ENCODE measurements around the gene MIEN1. TPM values are rescaled to one million over a fixed set of nuclear protein-coding genes. Genes with fewer than 3 reads are reported as not detected.
"Not testable (repeated sequence)": the region's sequence is repeated elsewhere in the genome, so short reads cannot be mapped to it uniquely, and the experiment has no call there.

The MIEN1 gene, protein sequence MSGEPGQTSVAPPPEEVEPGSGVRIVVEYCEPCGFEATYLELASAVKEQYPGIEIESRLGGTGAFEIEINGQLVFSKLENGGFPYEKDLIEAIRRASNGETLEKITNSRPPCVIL
- total RNA-seq, result 10 to 100 TPM; 36.9 to 41.8 TPM
- total RNA-seq, result 19.8 to 29.0 reads per million in 2 donors

DNA sequence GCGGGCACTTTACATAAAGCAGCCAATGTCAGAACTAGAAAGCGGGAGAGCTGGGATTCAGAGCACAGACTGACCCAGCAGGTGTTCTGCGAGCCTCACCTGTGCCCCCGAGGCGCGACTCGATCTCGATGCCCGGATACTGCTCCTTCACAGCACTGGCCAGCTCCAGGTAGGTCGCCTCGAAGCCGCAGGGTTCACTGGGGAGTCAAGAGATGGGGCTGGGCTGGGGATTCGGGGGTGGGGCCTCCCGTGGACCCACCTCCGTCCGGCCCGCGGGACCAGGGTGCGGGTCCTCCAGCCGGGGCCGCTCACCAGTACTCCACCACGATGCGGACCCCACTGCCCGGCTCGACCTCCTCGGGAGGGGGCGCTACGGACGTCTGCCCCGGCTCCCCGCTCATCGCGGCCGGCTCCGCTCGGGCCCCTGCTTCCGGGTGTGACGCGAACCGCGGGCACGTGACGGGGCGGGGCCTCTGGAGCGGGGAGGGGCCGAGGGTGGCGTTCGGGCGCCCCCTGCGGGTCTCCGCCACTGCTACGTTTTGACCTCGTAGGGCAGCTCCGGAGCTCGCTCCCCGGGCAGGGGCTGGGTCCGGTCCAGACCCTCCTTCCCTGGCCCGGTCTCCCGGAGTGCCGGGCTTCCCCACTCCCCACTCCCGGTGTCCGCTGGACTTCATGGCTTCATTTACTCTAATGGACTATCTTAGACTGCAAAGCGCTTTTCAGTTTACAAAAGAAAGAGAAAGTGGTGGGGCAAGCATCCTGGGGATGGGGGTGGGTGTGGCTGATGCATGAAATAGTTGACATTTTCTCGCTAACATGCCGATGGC is at the start of gene MIEN1:
TSS of gene MIEN1 (minus strand) at position 438 of the 827 bp plus-strand sequence. CDS start at position 401, 37 bp downstream.
- ATAC-seq, result peak; percentile 95
- H3K4me1 Mint-ChIP-seq, result peaks cover 17% of the 10 kb centered on the region
- no peaks in the 10 kb centered on the region for H3K36me3 Mint-ChIP-seq (ENCODE audit: low read depth)
- peak within 1 kb of the TSS; percentile 88 for H3K27ac Mint-ChIP-seq
- no peaks in the 10 kb centered on the region for H3K27me3 Mint-ChIP-seq
- H3K4me3 Mint-ChIP-seq, result peak within 1 kb of the TSS; percentile 92
- DNase-seq, result peak; percentile 90 to 96 (median 95)
- H3K9me3 ChIP-seq (ENCODE audit: control insufficient read depth, low read length, poor library complexity, severe bottlenecking), result no peaks in the 10 kb centered on the region

- DNase-seq (no peak), ATAC-seq (peak; percentile 70)
- peak overlapping the region; percentile 98 for H3K27ac Mint-ChIP-seq
- no peaks in the 10 kb centered on the region for H3K9me3 ChIP-seq (ENCODE audit: control insufficient read depth, low read length, poor library complexity, severe bottlenecking)
- H3K4me3 Mint-ChIP-seq, result peak overlapping the region; percentile 93
- H3K36me3 Mint-ChIP-seq (ENCODE audit: low read depth), result peaks cover 5% of the 10 kb centered on the region
- no peaks in the 10 kb centered on the region for H3K27me3 Mint-ChIP-seq
- H3K4me1 Mint-ChIP-seq, result peaks cover 50% of the 10 kb centered on the region
Measured at GRCh38 chr17:39777534-39778365, 47.4 kb upstream of the MIEN1 start.

- Mint-ChIP-seq H3K27ac (peak overlapping the region; percentile 98), H3K27me3 (no peaks in the 10 kb centered on the region), H3K36me3 (ENCODE audit: low read depth) (peaks cover 15% of the 10 kb centered on the region)
Measured at GRCh38 chr17:39776252-39776651, 45.9 kb upstream of the MIEN1 start.

GRCh38 chr17:39775031-39775430 is 44.7 kb upstream of the MIEN1 start:
- no peaks in the 10 kb centered on the region for H3K27me3 Mint-ChIP-seq
- peaks cover 53% of the 10 kb centered on the region for H3K4me1 Mint-ChIP-seq
- H3K27ac Mint-ChIP-seq, result peak overlapping the region; percentile 98
- peaks cover 15% of the 10 kb centered on the region for H3K36me3 Mint-ChIP-seq (ENCODE audit: low read depth)
- no peak for ATAC-seq
- no peaks in the 10 kb centered on the region for H3K9me3 ChIP-seq (ENCODE audit: control insufficient read depth, low read length, poor library complexity, severe bottlenecking)
- no peak for DNase-seq
- peak overlapping the region; percentile 93 for H3K4me3 Mint-ChIP-seq

More at GRCh38 chr17:39776252-39776651, 45.9 kb upstream of the MIEN1 start:
- DNase-seq (no peak), ATAC-seq (peak; percentile 55)
- peaks cover 50% of the 10 kb centered on the region for H3K4me1 Mint-ChIP-seq
- no peaks in the 10 kb centered on the region for H3K9me3 ChIP-seq (ENCODE audit: control insufficient read depth, low read length, poor library complexity, severe bottlenecking)
- peak overlapping the region; percentile 93 for H3K4me3 Mint-ChIP-seq

DNA sequence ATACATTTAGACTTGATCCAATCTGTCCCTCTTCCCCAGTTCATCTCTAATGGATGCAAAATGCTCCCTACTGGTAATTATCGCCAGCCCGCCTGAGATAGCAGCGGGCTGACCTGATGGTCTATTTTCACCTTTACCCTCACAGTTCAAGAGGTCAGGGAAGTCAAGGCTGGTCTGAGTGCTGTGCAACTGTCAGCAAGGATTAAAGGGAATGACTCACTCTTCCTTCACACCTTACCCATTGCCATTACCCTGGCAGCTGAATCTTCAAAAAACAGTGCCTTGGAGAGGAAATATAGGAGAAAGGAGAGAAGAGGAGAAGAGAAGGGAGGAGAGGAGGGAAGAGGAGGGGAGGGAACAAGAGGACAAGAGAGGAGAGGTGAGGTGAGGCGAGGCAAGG is 43.7 kb upstream of the MIEN1 start:
- peaks cover 15% of the 10 kb centered on the region for H3K36me3 Mint-ChIP-seq (ENCODE audit: low read depth)
- no peak for ATAC-seq
- peak overlapping the region; percentile 98 for H3K27ac Mint-ChIP-seq
- no peak for DNase-seq
- no peaks in the 10 kb centered on the region for H3K27me3 Mint-ChIP-seq
- peaks cover 58% of the 10 kb centered on the region for H3K4me1 Mint-ChIP-seq
- no peaks in the 10 kb centered on the region for H3K9me3 ChIP-seq (ENCODE audit: control insufficient read depth, low read length, poor library complexity, severe bottlenecking)
- peak overlapping the region; percentile 89 for H3K4me3 Mint-ChIP-seq

- H3K27me3 Mint-ChIP-seq, result no peaks in the 10 kb centered on the region
- peak overlapping the region; percentile 98 for H3K27ac Mint-ChIP-seq
- H3K4me1 Mint-ChIP-seq, result peaks cover 62% of the 10 kb centered on the region
- no peaks in the 10 kb centered on the region for H3K9me3 ChIP-seq (ENCODE audit: control insufficient read depth, low read length, poor library complexity, severe bottlenecking)
- peak overlapping the region; percentile 89 for H3K4me3 Mint-ChIP-seq
- ATAC-seq, result no peak
- no peak for DNase-seq
- H3K36me3 Mint-ChIP-seq (ENCODE audit: low read depth), result peaks cover 15% of the 10 kb centered on the region
Measured at GRCh38 chr17:39772987-39773934, 42.9 kb upstream of the MIEN1 start.

- H3K9me3 ChIP-seq (ENCODE audit: control insufficient read depth, low read length, poor library complexity, severe bottlenecking), result no peaks in the 10 kb centered on the region
- DNase-seq (no peak), ATAC-seq (no peak)
- Mint-ChIP-seq H3K4me1 (peaks cover 68% of the 10 kb centered on the region), H3K36me3 (ENCODE audit: low read depth) (peaks cover 13% of the 10 kb centered on the region), H3K4me3 (peak overlapping the region; percentile 89), H3K27ac (peak overlapping the region; percentile 98), H3K27me3 (no peaks in the 10 kb centered on the region)
Measured at GRCh38 chr17:39772415-39772814, 42.1 kb upstream of the MIEN1 start.

- ATAC-seq, result peak; percentile 83
- DNase-seq, result peak in 1 of 3 donors; percentile 47
- H3K9me3 ChIP-seq (ENCODE audit: control insufficient read depth, low read length, poor library complexity, severe bottlenecking), result no peaks in the 10 kb centered on the region
- Mint-ChIP-seq H3K4me3 (peak overlapping the region; percentile 89), H3K36me3 (ENCODE audit: low read depth) (peaks cover 15% of the 10 kb centered on the region), H3K4me1 (peaks cover 78% of the 10 kb centered on the region), H3K27ac (peak overlapping the region; percentile 98), H3K27me3 (no peaks in the 10 kb centered on the region)
Measured at GRCh38 chr17:39769974-39770587, 39.7 kb upstream of the MIEN1 start.

DNA sequence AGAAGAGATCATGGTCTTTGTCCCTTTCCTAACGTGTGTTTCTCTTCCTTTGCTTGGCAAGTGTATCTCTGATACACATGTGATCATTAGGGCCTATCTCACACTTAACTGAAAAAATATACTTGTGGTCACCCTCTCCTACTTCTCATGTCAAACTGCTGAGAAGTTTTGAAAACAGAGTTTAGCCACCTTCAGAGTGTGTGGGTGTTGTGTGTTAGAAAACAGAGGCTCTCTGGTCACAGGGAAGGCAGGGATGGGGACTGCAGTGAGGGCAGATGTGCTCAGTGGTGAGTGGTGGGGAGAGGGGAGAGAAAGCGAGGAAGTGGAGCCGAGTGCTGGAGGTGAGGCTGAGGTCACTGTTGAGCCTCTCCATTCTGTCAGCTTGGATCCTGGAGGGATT is 36.8 kb upstream of the MIEN1 start:
- Mint-ChIP-seq H3K36me3 (ENCODE audit: low read depth) (peaks cover 17% of the 10 kb centered on the region), H3K27me3 (no peaks in the 10 kb centered on the region), H3K4me1 (peaks cover 59% of the 10 kb centered on the region), H3K27ac (peak overlapping the region; percentile 98), H3K4me3 (peak overlapping the region; percentile 65)
- H3K9me3 ChIP-seq (ENCODE audit: control insufficient read depth, low read length, poor library complexity, severe bottlenecking), result no peaks in the 10 kb centered on the region
- ATAC-seq (no peak), DNase-seq (no peak)

- no peak for DNase-seq
- H3K4me1 Mint-ChIP-seq, result peaks cover 48% of the 10 kb centered on the region
- H3K9me3 ChIP-seq (ENCODE audit: control insufficient read depth, low read length, poor library complexity, severe bottlenecking), result no peaks in the 10 kb centered on the region
- no peak for ATAC-seq
- H3K4me3 Mint-ChIP-seq, result peak overlapping the region; percentile 36
- peak overlapping the region; percentile 98 for H3K27ac Mint-ChIP-seq
- H3K36me3 Mint-ChIP-seq (ENCODE audit: low read depth), result peaks cover 11% of the 10 kb centered on the region
- no peaks in the 10 kb centered on the region for H3K27me3 Mint-ChIP-seq
Measured at GRCh38 chr17:39765766-39766165, 35.4 kb upstream of the MIEN1 start.

DNA sequence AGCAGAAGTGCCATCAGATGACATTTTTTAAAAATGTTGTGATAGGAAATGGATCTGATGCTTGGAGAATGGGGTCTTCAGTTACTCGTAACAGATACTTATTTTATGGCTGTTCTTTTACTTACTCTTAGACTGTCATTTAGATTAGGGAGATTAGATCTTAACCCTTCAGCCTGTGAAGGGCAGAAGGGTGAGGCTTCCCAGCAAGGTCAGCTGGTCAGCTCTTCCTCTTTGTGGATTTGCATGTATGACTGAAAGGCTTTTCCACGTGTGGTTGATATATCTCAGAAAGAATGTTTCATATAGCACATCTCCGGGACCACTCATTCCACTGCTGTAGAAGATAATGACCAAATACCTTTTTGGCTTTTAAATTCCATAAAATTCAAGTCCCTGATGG is 34.8 kb upstream of the MIEN1 start:
- H3K36me3 Mint-ChIP-seq (ENCODE audit: low read depth), result peaks cover 11% of the 10 kb centered on the region
- peak overlapping the region; percentile 98 for H3K27ac Mint-ChIP-seq
- H3K4me1 Mint-ChIP-seq, result peaks cover 42% of the 10 kb centered on the region
- no peaks in the 10 kb centered on the region for H3K27me3 Mint-ChIP-seq
- ATAC-seq (no peak), DNase-seq (no peak)
- peak overlapping the region; percentile 36 for H3K4me3 Mint-ChIP-seq
- H3K9me3 ChIP-seq (ENCODE audit: control insufficient read depth, low read length, poor library complexity, severe bottlenecking), result no peaks in the 10 kb centered on the region

DNA sequence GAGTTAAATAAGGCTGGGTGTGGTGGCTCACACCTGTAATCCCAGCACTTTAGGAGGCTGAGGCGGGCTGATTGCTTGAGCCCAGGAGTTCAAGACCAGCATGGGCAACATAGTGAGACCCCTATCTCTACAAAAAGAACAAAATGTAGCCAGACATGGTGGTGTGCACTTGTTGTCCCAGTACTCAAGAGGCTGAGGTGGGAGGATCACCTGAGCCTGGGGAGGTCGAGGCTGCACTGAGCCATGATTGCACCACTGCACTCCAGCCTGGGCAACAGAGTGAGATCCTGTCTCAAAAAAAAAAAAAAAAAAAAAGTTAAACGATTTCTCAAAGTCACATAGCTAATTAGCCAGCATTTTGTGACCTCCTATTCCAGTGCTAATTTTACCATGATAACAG is 33.8 kb upstream of the MIEN1 start:
- DNase-seq; H3K4me3 Mint-ChIP-seq; H3K9me3 ChIP-seq (ENCODE audit: control insufficient read depth, low read length, poor library complexity, severe bottlenecking); H3K27ac Mint-ChIP-seq; H3K27me3 Mint-ChIP-seq; ATAC-seq: not testable (repeated sequence)
- Mint-ChIP-seq H3K36me3 (ENCODE audit: low read depth) (peaks cover 11% of the 10 kb centered on the region), H3K4me1 (peaks cover 39% of the 10 kb centered on the region)

Measured in T-helper 17 cell (primary cell).